ENCODE results near the gene CEP135. TPM values are rescaled to one million over a fixed set of nuclear protein-coding genes. Genes with fewer than 3 reads are reported as not detected.

Gene CEP135
- total RNA-seq, 1 donor from 2014 or later, result 8.2 TPM

- H2AFZ ChIP-seq (ENCODE audit: low read depth, low read length), result no peak overlapping the region
- H3K36me3 Mint-ChIP-seq (ENCODE audit: low read depth, unreplicated experiment), result peaks cover 2% of the 10 kb centered on the region
- DNase-seq (ENCODE audit: low read depth), result peak; percentile 18
- H3K27me3 ChIP-seq (ENCODE audit: insufficient read depth, low read length), result no peaks in the 10 kb centered on the region
- H3K4me3 ChIP-seq (ENCODE audit: insufficient read depth, low read depth, low read length), result no peak overlapping the region
- H3K9ac ChIP-seq (ENCODE audit: low read length), result no peak overlapping the region
- TF ChIP-seq EZH2 (IDR thresholded peaks at IDR 0.05; ENCODE audit: insufficient read depth, low read length) (no peak), CTCF (IDR thresholded peaks at IDR 0.05; ENCODE audit: insufficient read depth, low read depth, low read length) (no peak)
- H3K4me2 ChIP-seq (ENCODE audit: low read length), result no peak overlapping the region
- no peaks in the 10 kb centered on the region for H3K36me3 ChIP-seq (ENCODE audit: insufficient read depth, low read length)
- H3K27ac Mint-ChIP-seq (ENCODE audit: unreplicated experiment), result no peak overlapping the region
- H3K9me3 Mint-ChIP-seq (ENCODE audit: unreplicated experiment), result no peaks in the 10 kb centered on the region
- H3K27me3 Mint-ChIP-seq (ENCODE audit: low read depth, unreplicated experiment), result no peaks in the 10 kb centered on the region
- H3K4me1 Mint-ChIP-seq (ENCODE audit: low read depth, unreplicated experiment), result peaks cover 8% of the 10 kb centered on the region
- no peaks in the 10 kb centered on the region for H3K9me3 ChIP-seq (ENCODE audit: insufficient read depth, low read depth, low read length)
- H3K79me2 ChIP-seq (ENCODE audit: insufficient read depth, low read length), result peaks cover 4% of the 10 kb centered on the region
- no peaks in the 10 kb centered on the region for H3K4me1 ChIP-seq (ENCODE audit: insufficient read depth, low read length)
- no peak overlapping the region for H3K4me3 Mint-ChIP-seq (ENCODE audit: unreplicated experiment)
- FAIRE-seq, result no peak
- no peaks in the 10 kb centered on the region for H4K20me1 ChIP-seq (ENCODE audit: insufficient read depth, low read length)
- H3K27ac ChIP-seq (ENCODE audit: low read depth, low read length), result no peak overlapping the region
Measured at GRCh38 chr4:56055991-56056390, 107.2 kb downstream of the CEP135 start.

GRCh38 chr4:56058555-56058954, 109.8 kb downstream of the CEP135 start:
- FAIRE-seq (no peak), DNase-seq (ENCODE audit: low read depth) (no peak)
- Histone ChIP-seq H3K27me3 (ENCODE audit: insufficient read depth, low read length) (no peaks in the 10 kb centered on the region), H3K9me3 (ENCODE audit: insufficient read depth, low read depth, low read length) (no peaks in the 10 kb centered on the region), H4K20me1 (ENCODE audit: insufficient read depth, low read length) (no peaks in the 10 kb centered on the region), H3K4me2 (ENCODE audit: low read length) (no peak overlapping the region), H3K4me3 (ENCODE audit: insufficient read depth, low read depth, low read length) (no peak overlapping the region), H3K27ac (ENCODE audit: low read depth, low read length) (no peak overlapping the region), H3K79me2 (ENCODE audit: insufficient read depth, low read length) (no peaks in the 10 kb centered on the region), H2AFZ (ENCODE audit: low read depth, low read length) (no peak overlapping the region), H3K9ac (ENCODE audit: low read length) (no peak overlapping the region), H3K36me3 (ENCODE audit: insufficient read depth, low read length) (no peaks in the 10 kb centered on the region), H3K4me1 (ENCODE audit: insufficient read depth, low read length) (no peaks in the 10 kb centered on the region)
- no peaks in the 10 kb centered on the region for H3K9me3 Mint-ChIP-seq (ENCODE audit: unreplicated experiment)
- peaks cover 8% of the 10 kb centered on the region for H3K4me1 Mint-ChIP-seq (ENCODE audit: low read depth, unreplicated experiment)
- H3K4me3 Mint-ChIP-seq (ENCODE audit: unreplicated experiment), result no peak overlapping the region
- H3K27ac Mint-ChIP-seq (ENCODE audit: unreplicated experiment), result no peak overlapping the region
- H3K36me3 Mint-ChIP-seq (ENCODE audit: low read depth, unreplicated experiment), result peaks cover 2% of the 10 kb centered on the region
- H3K27me3 Mint-ChIP-seq (ENCODE audit: low read depth, unreplicated experiment), result no peaks in the 10 kb centered on the region
- no peak for TF ChIP-seq CTCF (IDR thresholded peaks at IDR 0.05; ENCODE audit: insufficient read depth, low read depth, low read length)
- TF ChIP-seq EZH2 (IDR thresholded peaks at IDR 0.05; ENCODE audit: insufficient read depth, low read length), result no peak

- DNase-seq (ENCODE audit: low read depth) (no peak), FAIRE-seq (no peak)
- no peak overlapping the region for H3K9ac ChIP-seq (ENCODE audit: low read length)
- H4K20me1 ChIP-seq (ENCODE audit: insufficient read depth, low read length), result no peaks in the 10 kb centered on the region
- peaks cover 13% of the 10 kb centered on the region for H3K4me1 Mint-ChIP-seq (ENCODE audit: low read depth, unreplicated experiment)
- H2AFZ ChIP-seq (ENCODE audit: low read depth, low read length), result no peak overlapping the region
- H3K4me1 ChIP-seq (ENCODE audit: insufficient read depth, low read length), result no peaks in the 10 kb centered on the region
- no peaks in the 10 kb centered on the region for H3K9me3 Mint-ChIP-seq (ENCODE audit: unreplicated experiment)
- H3K4me2 ChIP-seq (ENCODE audit: low read length), result no peak overlapping the region
- no peaks in the 10 kb centered on the region for H3K36me3 ChIP-seq (ENCODE audit: insufficient read depth, low read length)
- H3K4me3 ChIP-seq (ENCODE audit: insufficient read depth, low read depth, low read length), result no peak overlapping the region
- TF ChIP-seq EZH2 (IDR thresholded peaks at IDR 0.05; ENCODE audit: insufficient read depth, low read length) (no peak), CTCF (IDR thresholded peaks at IDR 0.05; ENCODE audit: insufficient read depth, low read depth, low read length) (no peak)
- no peak overlapping the region for H3K27ac ChIP-seq (ENCODE audit: low read depth, low read length)
- no peak overlapping the region for H3K4me3 Mint-ChIP-seq (ENCODE audit: unreplicated experiment)
- H3K27me3 ChIP-seq (ENCODE audit: insufficient read depth, low read length), result no peaks in the 10 kb centered on the region
- peaks cover 4% of the 10 kb centered on the region for H3K36me3 Mint-ChIP-seq (ENCODE audit: low read depth, unreplicated experiment)
- no peak overlapping the region for H3K27ac Mint-ChIP-seq (ENCODE audit: unreplicated experiment)
- no peaks in the 10 kb centered on the region for H3K27me3 Mint-ChIP-seq (ENCODE audit: low read depth, unreplicated experiment)
- H3K9me3 ChIP-seq (ENCODE audit: insufficient read depth, low read depth, low read length), result no peaks in the 10 kb centered on the region
- H3K79me2 ChIP-seq (ENCODE audit: insufficient read depth, low read length), result no peaks in the 10 kb centered on the region
Measured at GRCh38 chr4:56060036-56060435, 111.3 kb downstream of the CEP135 start.

All from astrocyte (in vitro differentiated cells and primary cell).